Suprapubic skin (tissue), 4 donors: ENCODE data around the gene ABCD3.

ENCODE experiments used
- EP300 ChIP-seq: sonication (generic); formaldehyde crosslinking; IDR thresholded peaks from one replicate; pipeline ENCODE4 v1.6.1; 2017; ENCODE audit warnings: antibody characterized with exemption
- POLR2AphosphoS5 ChIP-seq, 3 donors: sonication (generic); formaldehyde crosslinking; IDR thresholded peaks; one replicate each; pipeline ENCODE4 v1.6.1; 2017; ENCODE audit warnings: antibody characterized with exemption in 3 of 3
- TF ChIP-seq, protein P1 (sequence below), 2 donors: fragments of 200-600 bp in 1 of 2; fragments of 450-650 bp in 1 of 2; sonication (generic) in 1 of 2; IDR thresholded peaks; one replicate each; pipeline ENCODE4 v1.5.1; 2016 to 2019; ENCODE audit warnings: antibody characterized with exemption in 2 of 2, mild to moderate bottlenecking in 1 of 2, moderate library complexity in 1 of 2

GRCh38 chr1:94496076-94496755, 78.0 kb downstream of the ABCD3 start:
- TF ChIP-seq, protein P1, sequence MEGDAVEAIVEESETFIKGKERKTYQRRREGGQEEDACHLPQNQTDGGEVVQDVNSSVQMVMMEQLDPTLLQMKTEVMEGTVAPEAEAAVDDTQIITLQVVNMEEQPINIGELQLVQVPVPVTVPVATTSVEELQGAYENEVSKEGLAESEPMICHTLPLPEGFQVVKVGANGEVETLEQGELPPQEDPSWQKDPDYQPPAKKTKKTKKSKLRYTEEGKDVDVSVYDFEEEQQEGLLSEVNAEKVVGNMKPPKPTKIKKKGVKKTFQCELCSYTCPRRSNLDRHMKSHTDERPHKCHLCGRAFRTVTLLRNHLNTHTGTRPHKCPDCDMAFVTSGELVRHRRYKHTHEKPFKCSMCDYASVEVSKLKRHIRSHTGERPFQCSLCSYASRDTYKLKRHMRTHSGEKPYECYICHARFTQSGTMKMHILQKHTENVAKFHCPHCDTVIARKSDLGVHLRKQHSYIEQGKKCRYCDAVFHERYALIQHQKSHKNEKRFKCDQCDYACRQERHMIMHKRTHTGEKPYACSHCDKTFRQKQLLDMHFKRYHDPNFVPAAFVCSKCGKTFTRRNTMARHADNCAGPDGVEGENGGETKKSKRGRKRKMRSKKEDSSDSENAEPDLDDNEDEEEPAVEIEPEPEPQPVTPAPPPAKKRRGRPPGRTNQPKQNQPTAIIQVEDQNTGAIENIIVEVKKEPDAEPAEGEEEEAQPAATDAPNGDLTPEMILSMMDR (IDR thresholded peaks at IDR 0.05) = no peak
- TF ChIP-seq POLR2AphosphoS5 (IDR thresholded peaks at IDR 0.05) = no peak
- no peak for TF ChIP-seq EP300
